ENCODE data around the gene SEC23B. TPM values are rescaled to one million over a fixed set of nuclear protein-coding genes. Genes with fewer than 3 reads are reported as not detected.
A peak's percentile ranks its signal among the peaks of the same experiment; 100 is the strongest.

SEC23B gene
- total RNA-seq, 2 experiments from 2014 or later, result 95.3 to 119 TPM

DNA sequence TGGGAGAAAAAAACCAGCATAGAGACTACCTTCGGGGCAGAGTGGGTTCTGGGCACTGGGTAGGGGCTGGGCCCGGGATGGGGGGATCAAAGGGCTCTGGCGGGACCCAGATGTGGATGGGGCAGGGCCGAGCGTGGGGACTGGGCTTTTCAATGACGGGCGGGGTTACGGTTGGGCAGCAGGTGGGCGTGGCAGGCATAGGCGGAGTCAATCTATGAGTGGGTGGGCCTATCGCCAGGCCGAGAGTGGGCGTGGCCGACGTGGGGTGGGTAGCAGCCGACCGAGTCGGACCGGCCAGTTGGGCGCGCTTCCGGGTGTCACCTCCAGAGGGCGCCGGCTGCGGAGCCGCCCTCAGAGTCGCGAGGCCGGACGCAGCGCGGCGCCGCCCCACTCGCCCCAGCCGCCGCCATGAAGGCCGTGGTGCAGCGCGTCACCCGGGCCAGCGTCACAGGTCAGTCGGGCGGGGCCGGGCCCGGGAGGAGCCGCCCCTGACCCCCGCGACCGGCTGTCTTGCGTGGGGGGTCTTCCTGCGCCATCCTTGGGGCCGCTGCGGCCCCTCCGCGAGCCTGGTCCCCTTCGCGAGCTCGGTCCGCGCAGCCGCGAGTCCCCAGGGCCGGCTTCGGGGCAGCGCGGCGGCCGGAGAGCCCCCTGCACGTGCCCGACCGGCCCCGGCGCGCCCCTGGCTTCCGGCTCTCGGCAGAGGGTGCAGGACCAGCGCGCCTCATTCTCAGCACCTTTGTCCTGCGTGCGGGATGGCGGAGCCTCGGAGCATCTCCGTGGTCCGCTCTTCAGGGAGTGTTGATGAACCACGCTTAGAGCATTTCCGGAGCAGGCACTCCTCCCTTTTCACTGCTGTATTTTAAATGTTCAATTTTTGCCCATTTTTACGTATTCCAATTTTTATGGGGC lies 80.2 kb downstream of the SEC23B start, which contains the start of gene DTD1:
Gene DTD1, plus strand, starts transcription at position 390 of the 909 bp plus-strand sequence. Its CDS starts 19 bp downstream, at position 409.
- Mint-ChIP-seq H3K4me3 (peak within 1 kb of the TSS; percentile 89), H3K36me3 (ENCODE audit: low read depth) (no peaks in the 10 kb centered on the region), H3K4me1 (peaks cover 25% of the 10 kb centered on the region), H3K9me3 (ENCODE audit: low read depth) (no peaks in the 10 kb centered on the region), H3K27ac (peak within 1 kb of the TSS; percentile 82), H3K27me3 (peaks cover 6% of the 10 kb centered on the region)
- ChIA-PET CTCF (interaction anchor here (0.6 to 1.0 kb wide), 4 partner anchors 120 to 197 kb away, joined by 3 to 4 read pairs (median 3); no protein-coding TSS in a partner anchor), POLR2A (interaction anchor here (1.0 kb wide), 1 partner anchor 121 kb away, joined by 3 read pairs; the partner anchor contains the start of genes DZANK1 and POLR3F)
- intact Hi-C loops (cut with DNase I, micrococcal nuclease), result loop anchor here (1.0 to 10.0 kb wide), 10 partner anchors 21 to 1429 kb away; partner anchors contain the start of genes DZANK1 (in 2 of the 2), POLR3F (in 2 of the 2), SEC23B (in 2 of the 2) and SMIM26 (in 2 of the 2)
- peak; percentile 92 for ATAC-seq
- peak; percentile 96 for DNase-seq

DNA sequence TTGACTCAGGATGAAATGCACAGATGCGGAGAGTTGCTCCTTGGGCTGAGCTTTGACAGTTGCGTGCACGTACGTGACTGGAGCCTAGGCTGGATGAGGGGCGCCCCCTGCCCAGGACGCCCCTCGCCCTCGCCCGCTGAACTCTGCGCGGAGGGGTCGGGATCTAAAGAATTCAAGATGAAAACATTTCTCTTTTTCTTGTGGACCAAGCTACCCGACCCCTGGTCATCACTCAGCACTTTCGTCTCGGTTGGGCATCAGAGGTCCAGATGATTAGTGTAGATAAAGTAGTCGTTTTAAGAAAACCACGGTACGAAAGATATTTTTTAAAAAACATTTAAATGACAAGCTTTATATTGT lies 80.8 kb downstream of the SEC23B start:
- no peaks in the 10 kb centered on the region for H3K9me3 Mint-ChIP-seq (ENCODE audit: low read depth)
- peaks cover 6% of the 10 kb centered on the region for H3K27me3 Mint-ChIP-seq
- H3K27ac Mint-ChIP-seq, result peak overlapping the region; percentile 82
- POLR2A ChIA-PET, result interaction anchor here (0.6 to 1.0 kb wide), 3 partner anchors 121 to 296 kb away, joined by 3 read pairs; partner anchors contain the start of genes DZANK1 and POLR3F
- H3K36me3 Mint-ChIP-seq (ENCODE audit: low read depth), result no peaks in the 10 kb centered on the region
- CTCF ChIA-PET, result interaction anchor here (0.5 to 1.0 kb wide), 5 partner anchors 40 to 198 kb away, joined by 3 to 4 read pairs (median 3); no protein-coding TSS in a partner anchor
- peak overlapping the region; percentile 89 for H3K4me3 Mint-ChIP-seq
- peaks cover 25% of the 10 kb centered on the region for H3K4me1 Mint-ChIP-seq
- intact Hi-C loops (cut with DNase I, micrococcal nuclease), result loop anchor here (1.0 to 10.0 kb wide), 8 partner anchors 81 to 451 kb away; partner anchors contain the start of genes DZANK1 (in 1 of the 2), KAT14 (in 1 of the 2), PET117 (in 1 of the 2) and POLR3F (in 1 of the 2)
- DNase-seq (no peak), ATAC-seq (no peak)

DNA sequence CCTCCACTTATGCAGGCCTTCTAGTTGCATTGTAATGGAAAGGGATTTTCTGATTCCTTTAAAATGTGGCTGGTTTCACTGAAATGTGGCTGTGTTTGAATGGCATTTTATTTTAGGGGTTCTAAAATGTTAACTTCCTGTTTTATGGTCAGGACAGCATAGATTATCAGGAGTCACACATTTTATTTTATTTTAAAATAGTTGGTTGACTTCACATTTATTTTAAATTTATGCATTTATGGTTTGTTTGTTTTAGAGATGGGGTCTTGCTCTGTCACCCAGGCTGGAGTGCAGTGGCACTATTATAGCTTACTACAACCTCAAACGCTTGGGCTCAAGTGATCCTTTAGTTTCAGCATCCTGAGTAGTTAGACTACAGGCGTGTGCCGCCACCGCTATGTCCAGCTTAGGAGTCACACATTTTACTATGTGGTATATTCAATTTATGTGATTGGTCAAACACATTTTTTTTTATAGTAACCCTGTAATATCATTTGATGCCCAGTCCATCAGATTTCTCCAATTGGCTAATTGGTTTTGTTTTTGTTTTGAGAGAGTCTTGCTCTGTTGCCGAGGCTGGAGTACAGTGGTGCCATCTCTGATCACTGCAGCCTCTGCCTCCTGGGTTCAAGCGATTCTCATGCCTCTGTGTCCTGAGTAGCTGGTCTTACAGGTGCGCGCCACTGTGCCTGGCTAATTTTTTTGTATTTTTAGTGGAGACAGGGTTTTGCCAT lies 82.4 kb downstream of the SEC23B start:
- CTCF ChIA-PET, result interaction anchor here (0.6 to 1.2 kb wide), 3 partner anchors 24 to 314 kb away, joined by 3 to 4 read pairs (median 4); no protein-coding TSS in a partner anchor
- peaks cover 3% of the 10 kb centered on the region for H3K36me3 Mint-ChIP-seq (ENCODE audit: low read depth)
- ATAC-seq (no peak), DNase-seq (no peak)
- peak overlapping the region; percentile 33 for H3K27ac Mint-ChIP-seq
- peak overlapping the region; percentile 89 for H3K4me3 Mint-ChIP-seq
- intact Hi-C loops (cut with DNase I, micrococcal nuclease), result loop anchor here (2.0 to 10.0 kb wide), 5 partner anchors 175 to 453 kb away; partner anchors contain the start of genes KAT14 (in 1 of the 2) and PET117 (in 1 of the 2)
- no peaks in the 10 kb centered on the region for H3K27me3 Mint-ChIP-seq
- peaks cover 25% of the 10 kb centered on the region for H3K4me1 Mint-ChIP-seq
- H3K9me3 Mint-ChIP-seq (ENCODE audit: low read depth), result no peaks in the 10 kb centered on the region
- POLR2A ChIA-PET, result no interaction called here

DNA sequence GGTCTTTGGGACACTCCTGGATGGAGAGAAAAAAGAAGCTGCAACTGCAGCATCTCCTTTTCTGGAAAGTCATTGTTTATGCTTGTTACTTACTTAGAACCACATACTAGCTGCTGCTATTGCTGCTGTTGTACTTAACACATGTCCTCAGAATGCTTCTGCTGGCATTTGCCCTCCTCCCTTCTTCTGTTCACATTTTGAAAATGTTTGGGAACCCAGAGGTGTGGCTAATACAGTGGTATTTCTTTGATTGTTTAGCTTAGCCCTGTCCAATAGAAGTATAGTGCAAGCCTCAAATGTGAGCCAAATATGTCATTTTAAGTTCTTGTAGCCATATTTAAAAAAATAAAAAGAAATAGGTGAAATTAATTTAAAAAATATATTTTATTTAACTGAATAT lies 88.5 kb downstream of the SEC23B start:
- H3K36me3 Mint-ChIP-seq (ENCODE audit: low read depth), result peaks cover 35% of the 10 kb centered on the region
- CTCF ChIA-PET, result no interaction called here
- POLR2A ChIA-PET, result no interaction called here
- ATAC-seq, result no peak
- H3K27me3 Mint-ChIP-seq, result no peaks in the 10 kb centered on the region
- H3K4me1 Mint-ChIP-seq, result no peaks in the 10 kb centered on the region
- H3K9me3 Mint-ChIP-seq (ENCODE audit: low read depth), result no peaks in the 10 kb centered on the region
- no peak overlapping the region for H3K4me3 Mint-ChIP-seq
- no peak overlapping the region for H3K27ac Mint-ChIP-seq
- DNase-seq, result no peak
- intact Hi-C loops (cut with DNase I, micrococcal nuclease), result no loop called here

DNA sequence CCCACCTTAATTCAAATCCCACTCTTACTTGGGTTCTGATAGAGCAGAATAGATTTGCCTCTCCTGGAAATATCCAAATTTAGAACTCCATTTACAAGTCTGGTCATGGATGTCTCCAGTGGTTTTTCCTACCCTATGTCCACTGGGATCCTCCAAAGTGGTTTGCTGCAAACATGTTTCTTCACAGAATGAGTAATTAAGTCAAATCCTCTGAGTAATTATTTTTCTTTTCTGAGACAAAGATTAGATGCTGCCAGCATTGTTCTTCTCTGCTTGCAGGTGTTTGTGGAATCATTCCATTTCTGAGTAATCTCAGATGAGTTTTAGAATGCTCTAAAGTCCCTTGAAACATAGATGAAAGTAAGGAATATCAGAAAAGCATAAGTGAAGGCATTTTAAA lies 102.0 kb downstream of the SEC23B start:
- H3K9me3 Mint-ChIP-seq (ENCODE audit: low read depth), result no peaks in the 10 kb centered on the region
- H3K4me3 Mint-ChIP-seq, result no peak overlapping the region
- H3K36me3 Mint-ChIP-seq (ENCODE audit: low read depth), result peaks cover 12% of the 10 kb centered on the region
- DNase-seq (no peak), ATAC-seq (no peak)
- no peak overlapping the region for H3K27ac Mint-ChIP-seq
- no peaks in the 10 kb centered on the region for H3K27me3 Mint-ChIP-seq
- ChIA-PET CTCF (interaction anchor here (0.7 kb wide), 1 partner anchor 640 kb away, joined by 3 read pairs; no protein-coding TSS in a partner anchor), POLR2A (no interaction called here)
- intact Hi-C loops (cut with DNase I, micrococcal nuclease), result no loop called here
- peaks cover 5% of the 10 kb centered on the region for H3K4me1 Mint-ChIP-seq

Small RNA genes lying within 50 kb of the gene (microRNA-seq; reads per million reads assigned to microRNA genes)
- not detected for gene MIR3192 (ENCODE audit: borderline replicate concordance)

Other genes with a start within 250 kb of the SEC23B start
- gene ZNF133, start 219.4 kb upstream of the SEC23B start, total RNA-seq, result 10 to 100 TPM in 1 of 2 experiments, 1 to 10 TPM in 1; 8.8 to 10.1 TPM
- 1 to 10 TPM; 1.4 to 2.0 TPM for gene DZANK1, start 40.9 kb upstream of the SEC23B start, total RNA-seq
- gene POLR3F, start 40.5 kb upstream of the SEC23B start, total RNA-seq, result 10 to 100 TPM in 1 of 2 experiments, 1 to 10 TPM in 1; 9.8 to 11.8 TPM
- gene RBBP9, start 10.7 kb upstream of the SEC23B start, total RNA-seq, result 10 to 100 TPM; 19.9 to 20.6 TPM
- 10 to 100 TPM; 64.4 to 66.2 TPM for gene SMIM26, start 59.5 kb downstream of the SEC23B start, total RNA-seq
- 10 to 100 TPM; 40.7 to 54.6 TPM for gene DTD1, start 80.1 kb downstream of the SEC23B start, total RNA-seq